HG03045 (cell line): ENCODE measurements around the gene FHDC1.
"Not testable (repeated sequence)": the region's sequence is repeated elsewhere in the genome, so short reads cannot be mapped to it uniquely, and the experiment has no call there.

ENCODE experiments used
- ATAC-seq: cut with Tn5 transposase; IDR thresholded peaks from one replicate; pipeline ENCODE4 v1.9.1; 2021; ENCODE audit warnings: mild to moderate bottlenecking, moderate library complexity; ENCODE audit not compliant: unreplicated experiment

FHDC1 gene

GRCh38 chr4:152935631-152936445 is at the start of gene FHDC1:
FHDC1 (plus strand) TSS chr4:152936323; CDS start chr4:152943058, 6,735 bp downstream.
- ATAC-seq, result no peak

DNA sequence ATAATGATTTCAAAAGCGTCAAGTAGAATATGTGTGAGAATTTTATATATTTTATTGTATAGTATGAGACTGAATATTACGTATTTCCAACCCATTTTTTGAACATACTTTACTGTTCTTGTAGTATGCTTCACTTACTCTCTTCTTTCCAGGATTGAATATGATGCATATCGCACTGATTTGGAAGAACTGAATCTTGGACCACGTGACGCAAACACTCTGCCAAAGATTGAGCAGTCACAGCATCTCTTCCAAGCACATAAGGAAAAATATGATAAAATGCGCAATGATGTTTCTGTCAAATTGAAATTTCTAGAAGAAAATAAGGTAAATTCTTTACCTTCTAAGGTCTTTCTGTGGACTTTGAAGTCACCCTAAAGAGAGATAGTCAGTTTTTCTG is 48.1 kb upstream of the FHDC1 start:
- no peak for ATAC-seq

- ATAC-seq, result no peak
Measured at GRCh38 chr4:152892974-152893373, 43.1 kb upstream of the FHDC1 start.

- ATAC-seq, result no peak
Measured at GRCh38 chr4:152894673-152895072, 41.5 kb upstream of the FHDC1 start.

GRCh38 chr4:152896811-152897210 is 39.3 kb upstream of the FHDC1 start:
- no peak for ATAC-seq

- ATAC-seq, result not testable (repeated sequence)
Measured at GRCh38 chr4:152898133-152898532, 38.0 kb upstream of the FHDC1 start.

- no peak for ATAC-seq
Measured at GRCh38 chr4:152898606-152899005, 37.5 kb upstream of the FHDC1 start.

GRCh38 chr4:152900395-152900794 is 35.7 kb upstream of the FHDC1 start:
- no peak for ATAC-seq

- ATAC-seq, result no peak
Measured at GRCh38 chr4:152901205-152901604, 34.9 kb upstream of the FHDC1 start.

DNA sequence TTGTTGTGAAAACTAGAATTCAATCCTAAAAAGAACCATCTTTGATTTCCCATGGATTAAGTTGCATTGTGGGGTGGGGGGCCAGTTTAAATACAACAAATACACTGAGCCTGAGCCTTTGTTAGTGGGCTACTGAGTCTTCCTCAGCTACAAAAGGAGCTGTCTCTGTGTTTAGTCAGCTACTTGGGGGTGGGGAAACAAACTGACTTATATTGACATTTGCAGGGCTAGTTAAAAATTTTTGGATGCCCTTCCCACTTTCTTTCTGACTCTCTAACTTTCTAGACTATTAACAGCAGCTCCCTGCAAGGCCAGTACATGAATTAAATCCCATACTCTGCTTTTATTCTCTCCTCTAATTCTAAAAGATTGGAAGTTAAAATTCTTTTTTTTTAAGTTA is 32.5 kb upstream of the FHDC1 start:
- no peak for ATAC-seq

- ATAC-seq, result no peak
Measured at GRCh38 chr4:152909901-152910300, 26.2 kb upstream of the FHDC1 start.

GRCh38 chr4:152910521-152910920 is 25.6 kb upstream of the FHDC1 start:
- no peak for ATAC-seq

DNA sequence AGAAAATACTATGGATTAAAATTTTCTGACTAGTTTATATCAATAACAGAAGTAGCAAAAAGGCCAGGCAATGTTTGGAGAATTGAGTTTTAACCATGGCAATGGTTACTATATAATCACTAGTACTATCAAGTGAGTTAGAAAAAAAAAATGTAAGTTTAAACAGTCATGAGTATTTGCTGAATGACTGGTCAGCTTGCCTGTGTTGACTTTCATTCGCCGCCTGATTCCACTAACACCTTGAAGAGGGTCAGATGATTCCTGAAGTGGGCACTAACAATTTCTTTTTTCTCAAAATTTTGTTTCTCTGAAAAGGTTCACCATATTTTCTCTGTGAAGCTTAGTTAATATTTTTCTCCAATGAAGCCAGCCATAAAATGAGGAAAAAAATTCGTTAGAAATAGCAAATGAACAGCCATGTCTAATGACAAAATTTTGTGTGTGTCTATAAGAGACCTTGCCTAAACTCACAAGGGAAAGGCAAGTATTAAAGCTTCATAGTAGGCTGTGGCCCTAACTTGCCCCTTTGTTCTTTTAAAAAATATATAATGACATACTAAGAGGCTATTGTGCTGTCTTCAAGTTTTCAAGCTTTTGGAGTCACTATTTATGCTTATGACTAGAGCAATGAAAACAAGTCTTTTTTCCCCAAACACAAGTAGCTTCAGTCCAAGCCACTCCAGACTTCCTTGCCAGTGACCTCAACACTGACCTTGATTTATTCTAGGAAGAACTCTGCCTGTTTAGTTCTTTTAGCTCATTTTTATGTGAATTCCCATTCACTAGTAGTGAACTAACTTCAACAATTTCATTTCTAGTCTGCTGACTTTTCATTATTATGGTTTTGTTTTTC is 18.4 kb upstream of the FHDC1 start:
- ATAC-seq, result no peak

DNA sequence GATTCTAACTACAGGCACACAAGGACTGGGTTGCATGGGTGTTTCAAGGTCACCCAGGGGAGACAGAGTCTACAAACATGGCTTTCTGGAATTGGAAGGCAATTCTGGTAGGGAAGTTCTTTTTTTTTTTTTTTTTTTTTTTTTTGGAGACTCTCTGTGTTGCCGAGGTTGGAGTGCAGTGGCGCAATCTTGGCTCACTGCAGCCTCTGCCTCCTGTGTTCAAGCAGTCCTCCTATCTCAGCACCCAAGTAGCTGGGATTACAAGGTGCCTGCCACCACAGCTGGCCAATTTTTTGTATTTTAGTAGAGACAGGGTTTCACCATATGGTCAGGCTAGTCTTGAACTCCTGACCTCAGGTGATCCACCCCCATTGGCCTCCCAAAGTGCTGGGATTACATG is 16.3 kb upstream of the FHDC1 start:
- ATAC-seq, result no peak

- no peak for ATAC-seq
Measured at GRCh38 chr4:152920768-152921167, 15.4 kb upstream of the FHDC1 start.

DNA sequence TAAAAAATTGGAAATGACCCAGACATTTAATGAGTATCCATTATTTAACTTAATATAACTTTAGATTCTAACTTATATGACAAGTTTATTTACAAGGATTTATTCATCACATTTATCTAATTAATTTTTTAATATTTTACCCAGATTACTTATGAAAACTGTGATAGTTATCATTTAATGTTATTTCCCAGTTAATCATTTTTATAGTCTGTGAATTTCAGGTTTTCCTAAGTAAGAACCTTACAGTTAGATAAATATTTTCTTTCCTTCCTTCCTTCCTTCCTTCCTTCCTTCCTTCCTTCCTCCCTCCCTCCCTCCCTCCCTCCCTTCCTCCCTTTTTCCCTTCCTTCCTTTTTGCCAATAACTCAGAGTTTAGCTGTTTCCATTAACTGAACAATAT is 14.8 kb upstream of the FHDC1 start:
- no peak for ATAC-seq

DNA sequence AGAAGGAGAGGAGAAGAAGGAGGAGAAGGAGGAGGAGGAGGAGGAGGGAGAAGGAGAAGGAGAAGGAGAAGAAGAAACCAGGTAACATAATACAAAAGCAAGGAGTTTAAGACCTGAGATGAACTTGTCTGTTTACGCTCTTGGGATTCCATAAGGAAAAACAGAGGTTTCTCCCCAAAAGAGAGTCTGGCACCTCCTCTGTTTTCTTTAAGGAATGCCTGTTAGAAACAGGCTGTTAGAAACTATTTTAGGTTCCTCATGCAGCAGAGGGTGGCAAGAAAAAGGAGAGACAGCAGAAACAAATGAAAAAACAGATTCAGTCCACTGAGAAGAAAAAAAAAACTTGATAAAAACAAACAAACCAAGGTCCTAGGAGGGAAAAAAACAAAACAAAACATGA is 10.3 kb upstream of the FHDC1 start:
- no peak for ATAC-seq

DNA sequence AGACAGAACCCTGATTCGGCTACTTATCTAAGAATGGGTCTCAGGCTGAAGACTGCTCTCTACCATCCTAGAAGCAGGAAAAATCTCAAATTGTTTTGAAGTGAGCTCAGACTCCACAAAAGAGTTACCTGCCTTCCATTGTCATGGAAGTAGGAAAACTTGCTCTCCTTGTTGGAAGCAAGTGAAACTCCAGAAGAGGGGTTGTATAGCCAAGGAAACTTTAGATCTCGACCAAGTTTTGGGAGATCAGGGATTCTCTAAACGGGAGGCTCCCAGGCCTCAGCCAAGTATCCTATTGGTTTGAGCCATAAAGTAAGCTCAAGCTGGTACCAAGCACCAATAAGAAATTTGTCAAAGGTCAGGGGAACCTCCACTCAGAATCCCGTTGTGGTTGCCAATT is 9.2 kb upstream of the FHDC1 start:
- no peak for ATAC-seq

GRCh38 chr4:152927737-152928136 is 8.4 kb upstream of the FHDC1 start:
- ATAC-seq, result no peak

DNA sequence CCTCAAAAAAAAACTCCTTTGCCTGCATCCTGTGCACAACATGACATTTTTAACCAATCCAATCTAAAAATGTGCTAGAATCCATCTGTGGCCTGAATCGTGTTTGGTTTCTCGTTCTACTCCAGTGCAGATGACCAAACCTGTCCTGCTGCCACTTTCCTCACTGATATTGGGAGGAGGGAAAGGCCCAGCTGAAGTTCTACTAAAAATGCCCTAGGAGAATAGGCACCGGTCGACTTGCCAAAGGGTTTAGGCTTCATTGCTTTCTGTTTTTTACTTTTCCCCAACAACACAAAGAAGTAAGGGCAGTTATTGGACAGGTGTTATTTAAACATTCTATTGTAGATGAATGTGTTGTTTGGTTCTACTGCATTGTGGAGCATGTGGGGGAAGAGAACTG is 7.8 kb upstream of the FHDC1 start:
- ATAC-seq, result no peak

- no peak for ATAC-seq
Measured at GRCh38 chr4:152929888-152930287, 6.2 kb upstream of the FHDC1 start.

- no peak for ATAC-seq
Measured at GRCh38 chr4:152935143-152935542, 980 bp upstream of the FHDC1 start.
